Measurements from ENCODE around the gene RNH1.

GRCh38 chr11:514606-515005, 7.6 kb upstream of the RNH1 start:
- TF ChIP-seq EP300 (IDR thresholded peaks at IDR 0.05; ENCODE audit: low read depth) (no peak), CTCF (IDR thresholded peaks at IDR 0.05) (no peak), POLR2AphosphoS5 (IDR thresholded peaks at IDR 0.05) (no peak)
